OCI-LY7 (cell line): ENCODE results near the gene CXCR5. TPM values are rescaled to one million over a fixed set of nuclear protein-coding genes. Genes with fewer than 3 reads are reported as not detected.

Source experiments
- BruUV-seq: library from RNA; stranded (reverse); fragments of 400-500 nt; replicated peaks from 2 replicates; lab custom pipeline; 2021; lab: Mats Ljungman, UMichigan
- CTCF ChIA-PET: fragments of 300-600 bp; sonication (Branson Sonifier 250); formaldehyde crosslinking; loops from one replicate; lab custom pipeline; 2022; ENCODE audit warnings: antibody characterized with exemption; ENCODE audit not compliant: unreplicated experiment; lab: Charles Lee
- POLR2A ChIA-PET: fragments of 300-600 bp; sonication (Branson Sonifier 250); formaldehyde crosslinking; loops from one replicate; lab custom pipeline; 2022; ENCODE audit warnings: antibody characterized with exemption; lab: Charles Lee
- DNase-seq: peaks from one replicate; pipeline ENCODE4 v3.0.0-alpha.2; 2015; ENCODE audit warnings: low spot score
- H2AFZ ChIP-seq: fragments of 200-600 bp; sonication (generic), shearing (Covaris generic); 2 replicates; pipeline ENCODE4 v1.6.1; 2014; ENCODE audit warnings: mild to moderate bottlenecking, antibody characterized with exemption, low read length, moderate library complexity
- H3K27ac ChIP-seq: fragments of 200-600 bp; sonication (generic); 2 replicates; pipeline ENCODE4 v1.5.1; 2014; ENCODE audit warnings: mixed run types, low read depth, mild to moderate bottlenecking, moderate library complexity, low read length, inconsistent platforms; ENCODE audit not compliant: poor library complexity, severe bottlenecking
- H3K36me3 ChIP-seq: fragments of 200-600 bp; sonication (generic); 2 replicates; pipeline ENCODE4 v1.6.1; 2014; ENCODE audit warnings: mild to moderate bottlenecking, antibody characterized with exemption, low read length, moderate library complexity, mixed read lengths; ENCODE audit not compliant: insufficient read depth
- H3K4me1 ChIP-seq: fragments of 200-600 bp; sonication (generic); 2 replicates; pipeline ENCODE4 v1.5.1; 2014; ENCODE audit warnings: mild to moderate bottlenecking, low read length; ENCODE audit not compliant: insufficient read depth, poor library complexity, severe bottlenecking
- H3K4me2 ChIP-seq: fragments of 200-600 bp; sonication (generic); 2 replicates; pipeline ENCODE4 v1.6.1; 2014; ENCODE audit warnings: mild to moderate bottlenecking, low read length
- H3K4me3 ChIP-seq: fragments of 200-600 bp; sonication (generic); 2 replicates; pipeline ENCODE4 v1.5.1; 2014; ENCODE audit warnings: mild to moderate bottlenecking, low read depth, low read length; ENCODE audit not compliant: poor library complexity, severe bottlenecking
- H3K79me2 ChIP-seq: fragments of 200-600 bp; sonication (generic); 2 replicates; pipeline ENCODE4 v1.6.1; 2016; ENCODE audit warnings: low read depth, mild to moderate bottlenecking, low read length, moderate library complexity, mixed read lengths; ENCODE audit not compliant: insufficient read depth
- H3K9me2 ChIP-seq: fragments of 200-600 bp; sonication (generic); 2 replicates; pipeline ENCODE4 v1.6.1; 2016; ENCODE audit warnings: mild to moderate bottlenecking, low read length, mixed read lengths; ENCODE audit not compliant: insufficient read depth
- H3K9me3 ChIP-seq: fragments of 200-600 bp; sonication (generic); 2 replicates; pipeline ENCODE4 v1.6.1; 2014; ENCODE audit warnings: mild to moderate bottlenecking, mixed run types, low read length, mixed read lengths
- H4K20me1 ChIP-seq: fragments of 200-600 bp; sonication (generic); 2 replicates; pipeline ENCODE4 v1.6.1; 2014; ENCODE audit warnings: mild to moderate bottlenecking, antibody characterized with exemption, low read length, moderate library complexity, mixed read lengths; ENCODE audit not compliant: insufficient read depth
- CTCF ChIP-seq: fragments of 200-600 bp; sonication (generic); conservative IDR thresholded peaks from 2 replicates; pipeline ENCODE4 v1.5.1; 2014; ENCODE audit warnings: mild to moderate bottlenecking, antibody characterized with exemption, low read length, moderate library complexity, mixed read lengths
- EZH2phosphoT487 ChIP-seq: fragments of 200-600 bp; sonication (generic); IDR thresholded peaks from 2 replicates; pipeline ENCODE4 v1.6.1; 2018; ENCODE audit warnings: low read depth, borderline replicate concordance, mild to moderate bottlenecking, mixed run types, antibody characterized with exemption, low read length, moderate library complexity, mixed read lengths
- intact Hi-C: fragments of 100-400 bp; cut with micrococcal nuclease; formaldehyde crosslinking; loops from one replicate; pipeline ENCODE4 v1.10.0; 2022; ENCODE audit not compliant: unreplicated experiment
- total RNA-seq, 2 experiments: library from RNA; depleted of rRNA in 1 of 2; stranded (reverse); fragments of >200 nt in 1 of 2; shearing (Covaris generic) in 1 of 2; gene quantifications; 2 replicates each; pipeline ENCODE4 v1.2.3, GENCODE V29; 2014 to 2022

The CXCR5 gene
- total RNA-seq, 2 experiments from 2014 or later = 3.3 to 7.3 TPM

GRCh38 chr11:118882491-118882890 is 1.2 kb upstream of the CXCR5 start:
- Histone ChIP-seq H3K79me2 (no peaks in the 10 kb centered on the region), H3K27ac (no peak overlapping the region), H4K20me1 (no peaks in the 10 kb centered on the region), H3K36me3 (no peaks in the 10 kb centered on the region), H2AFZ (no peak overlapping the region), H3K9me2 (no peaks in the 10 kb centered on the region), H3K9me3 (no peaks in the 10 kb centered on the region), H3K4me2 (peak overlapping the region; percentile 75; the same call in 1 of the 2 replicates), H3K4me3 (no peak overlapping the region), H3K4me1 (peaks cover 74% of the 10 kb centered on the region)
- BruUV-seq = no TSS peak
- DNase-seq = no peak
- ChIA-PET CTCF (interaction anchor here (1.1 to 1.3 kb wide), 2 partner anchors 13 to 57 kb away, joined by 3 to 4 read pairs; no protein-coding TSS in a partner anchor), POLR2A (interaction anchor here (1.2 to 2.9 kb wide), 3 partner anchors 13 to 91 kb away, joined by 5 to 42 read pairs (median 35); partner anchors contain the start of gene DDX6)
- intact Hi-C loops = no loop called here
- no peak for TF ChIP-seq CTCF
- no peak for TF ChIP-seq EZH2phosphoT487

- BruUV-seq = no TSS peak
- POLR2A ChIA-PET = interaction anchor here (0.7 to 2.9 kb wide), 7 partner anchors 8 to 92 kb away, joined by 3 to 42 read pairs (median 9); partner anchors contain the start of gene DDX6
- no peaks in the 10 kb centered on the region for H4K20me1 ChIP-seq
- no peaks in the 10 kb centered on the region for H3K79me2 ChIP-seq
- intact Hi-C loops = no loop called here
- CTCF ChIA-PET = interaction anchor here (0.9 to 2.0 kb wide), 5 partner anchors 10 to 94 kb away, joined by 3 to 8 read pairs (median 4); no protein-coding TSS in a partner anchor
- TF ChIP-seq EZH2phosphoT487 (no peak), CTCF (no peak)
- peaks cover 74% of the 10 kb centered on the region for H3K4me1 ChIP-seq
- no peaks in the 10 kb centered on the region for H3K9me3 ChIP-seq
- no peaks in the 10 kb centered on the region for H3K9me2 ChIP-seq
- peak overlapping the region; percentile 75 for H3K4me2 ChIP-seq
- peak overlapping the region; percentile 32 for H3K27ac ChIP-seq
- no peak for DNase-seq
- H3K4me3 ChIP-seq = peak overlapping the region; percentile 61
- no peaks in the 10 kb centered on the region for H3K36me3 ChIP-seq
- no peak overlapping the region for H2AFZ ChIP-seq
Observed at GRCh38 chr11:118883004-118883367, 706 bp upstream of the CXCR5 start.

- intact Hi-C loops = no loop called here
- Histone ChIP-seq H3K4me3 (peak overlapping the region; percentile 61), H3K27ac (no peak overlapping the region)
Observed at GRCh38 chr11:118884875-118885274, 1.2 kb downstream of the CXCR5 start.

More at GRCh38 chr11:118884875-118885274, 1.2 kb downstream of the CXCR5 start:
- ChIA-PET POLR2A (interaction anchor here (0.5 to 2.9 kb wide), 8 partner anchors 10 to 94 kb away, joined by 3 to 42 read pairs (median 7); partner anchors contain the start of gene DDX6), CTCF (interaction anchor here (0.9 to 2.0 kb wide), 3 partner anchors 92 to 96 kb away, joined by 3 to 6 read pairs (median 5); no protein-coding TSS in a partner anchor)
- peaks cover 78% of the 10 kb centered on the region for H3K4me1 ChIP-seq
- H3K79me2 ChIP-seq = no peaks in the 10 kb centered on the region
- no peaks in the 10 kb centered on the region for H3K9me2 ChIP-seq
- TF ChIP-seq EZH2phosphoT487 (no peak), CTCF (no peak)
- BruUV-seq = no TSS peak
- DNase-seq = no peak
- no peaks in the 10 kb centered on the region for H4K20me1 ChIP-seq
- H2AFZ ChIP-seq = no peak overlapping the region
- H3K4me2 ChIP-seq = peak overlapping the region; percentile 75
- H3K9me3 ChIP-seq = no peaks in the 10 kb centered on the region
- H3K36me3 ChIP-seq = no peaks in the 10 kb centered on the region
